ENCODE data around the gene MNT. TPM values are rescaled to one million over a fixed set of nuclear protein-coding genes. Genes with fewer than 3 reads are reported as not detected.

Gene MNT
- total and polyA plus RNA-seq, 2 experiments from 2014 or later, result 5.7 to 6.4 TPM

DNA sequence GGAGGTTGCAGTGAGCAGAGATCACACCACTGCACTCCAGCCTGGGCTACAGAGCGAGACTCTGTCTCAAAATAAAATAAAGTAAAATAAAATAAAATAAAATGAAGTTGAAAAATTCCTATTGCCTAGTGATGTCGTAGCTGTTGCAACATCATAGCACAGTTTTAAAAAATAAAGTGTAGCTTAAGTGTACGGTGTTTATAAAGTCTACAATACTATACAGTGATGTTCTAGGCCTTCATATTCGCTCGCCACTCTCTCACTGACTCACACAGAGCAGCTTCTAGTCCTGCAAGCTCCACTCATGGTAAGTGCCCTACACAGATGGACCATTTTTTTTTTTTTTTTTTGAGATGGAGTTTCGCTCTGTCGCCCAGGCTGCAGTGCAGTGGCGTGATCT, 43.5 kb upstream of the MNT start:
- no peaks in the 10 kb centered on the region for H3K9me2 ChIP-seq (ENCODE audit: insufficient read depth)
- H3K4me2 ChIP-seq, result no peak overlapping the region
- H3F3A ChIP-seq (replicated peaks; ENCODE audit: low read depth), result no peaks in the 10 kb centered on the region
- DNase-seq (ENCODE audit: low spot score) (no peak), ATAC-seq (no peak)
- Mint-ChIP-seq H3K27me3 (ENCODE audit: insufficient read depth, low read depth, poor library complexity) (peaks cover 2% of the 10 kb centered on the region), H3K27ac (no peak overlapping the region), H3K36me3 (ENCODE audit: low read depth) (peaks cover 46% of the 10 kb centered on the region), H3K4me1 (no peaks in the 10 kb centered on the region), H3K9me3 (peaks cover 14% of the 10 kb centered on the region), H3K4me3 (no peak overlapping the region)
- no peak for TF ChIP-seq STAT1 (IDR thresholded peaks at IDR 0.05; ENCODE audit: unreplicated experiment)
- no peak for TF ChIP-seq POLR2AphosphoS5 (IDR thresholded peaks at IDR 0.05; ENCODE audit: low read depth)
- no peak for TF ChIP-seq ZNF331 (CRISPR knock-in tag; IDR thresholded peaks at IDR 0.05; ENCODE audit: low read depth)
- TF ChIP-seq NANOG (IDR thresholded peaks at IDR 0.05; ENCODE audit: borderline replicate concordance), result no peak
- TF ChIP-seq EZH2phosphoT487 (IDR thresholded peaks at IDR 0.05; ENCODE audit: unreplicated experiment), result no peak
- no peak for TF ChIP-seq ZNF114 (CRISPR knock-in tag; IDR thresholded peaks at IDR 0.05)
- TF ChIP-seq, protein P1, sequence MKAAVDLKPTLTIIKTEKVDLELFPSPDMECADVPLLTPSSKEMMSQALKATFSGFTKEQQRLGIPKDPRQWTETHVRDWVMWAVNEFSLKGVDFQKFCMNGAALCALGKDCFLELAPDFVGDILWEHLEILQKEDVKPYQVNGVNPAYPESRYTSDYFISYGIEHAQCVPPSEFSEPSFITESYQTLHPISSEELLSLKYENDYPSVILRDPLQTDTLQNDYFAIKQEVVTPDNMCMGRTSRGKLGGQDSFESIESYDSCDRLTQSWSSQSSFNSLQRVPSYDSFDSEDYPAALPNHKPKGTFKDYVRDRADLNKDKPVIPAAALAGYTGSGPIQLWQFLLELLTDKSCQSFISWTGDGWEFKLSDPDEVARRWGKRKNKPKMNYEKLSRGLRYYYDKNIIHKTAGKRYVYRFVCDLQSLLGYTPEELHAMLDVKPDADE (IDR thresholded peaks at IDR 0.05), result no peak
- TF ChIP-seq JUNB (IDR thresholded peaks at IDR 0.05; ENCODE audit: unreplicated experiment), result no peak
- TF ChIP-seq, protein P2, sequence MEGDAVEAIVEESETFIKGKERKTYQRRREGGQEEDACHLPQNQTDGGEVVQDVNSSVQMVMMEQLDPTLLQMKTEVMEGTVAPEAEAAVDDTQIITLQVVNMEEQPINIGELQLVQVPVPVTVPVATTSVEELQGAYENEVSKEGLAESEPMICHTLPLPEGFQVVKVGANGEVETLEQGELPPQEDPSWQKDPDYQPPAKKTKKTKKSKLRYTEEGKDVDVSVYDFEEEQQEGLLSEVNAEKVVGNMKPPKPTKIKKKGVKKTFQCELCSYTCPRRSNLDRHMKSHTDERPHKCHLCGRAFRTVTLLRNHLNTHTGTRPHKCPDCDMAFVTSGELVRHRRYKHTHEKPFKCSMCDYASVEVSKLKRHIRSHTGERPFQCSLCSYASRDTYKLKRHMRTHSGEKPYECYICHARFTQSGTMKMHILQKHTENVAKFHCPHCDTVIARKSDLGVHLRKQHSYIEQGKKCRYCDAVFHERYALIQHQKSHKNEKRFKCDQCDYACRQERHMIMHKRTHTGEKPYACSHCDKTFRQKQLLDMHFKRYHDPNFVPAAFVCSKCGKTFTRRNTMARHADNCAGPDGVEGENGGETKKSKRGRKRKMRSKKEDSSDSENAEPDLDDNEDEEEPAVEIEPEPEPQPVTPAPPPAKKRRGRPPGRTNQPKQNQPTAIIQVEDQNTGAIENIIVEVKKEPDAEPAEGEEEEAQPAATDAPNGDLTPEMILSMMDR (conservative IDR thresholded peaks at IDR 0.05; ENCODE audit: low read depth in 2 of 2), result no peak
- no peak for TF ChIP-seq EZH2 (IDR thresholded peaks at IDR 0.05; ENCODE audit: low read depth, unreplicated experiment)
- TF ChIP-seq, protein P3, sequence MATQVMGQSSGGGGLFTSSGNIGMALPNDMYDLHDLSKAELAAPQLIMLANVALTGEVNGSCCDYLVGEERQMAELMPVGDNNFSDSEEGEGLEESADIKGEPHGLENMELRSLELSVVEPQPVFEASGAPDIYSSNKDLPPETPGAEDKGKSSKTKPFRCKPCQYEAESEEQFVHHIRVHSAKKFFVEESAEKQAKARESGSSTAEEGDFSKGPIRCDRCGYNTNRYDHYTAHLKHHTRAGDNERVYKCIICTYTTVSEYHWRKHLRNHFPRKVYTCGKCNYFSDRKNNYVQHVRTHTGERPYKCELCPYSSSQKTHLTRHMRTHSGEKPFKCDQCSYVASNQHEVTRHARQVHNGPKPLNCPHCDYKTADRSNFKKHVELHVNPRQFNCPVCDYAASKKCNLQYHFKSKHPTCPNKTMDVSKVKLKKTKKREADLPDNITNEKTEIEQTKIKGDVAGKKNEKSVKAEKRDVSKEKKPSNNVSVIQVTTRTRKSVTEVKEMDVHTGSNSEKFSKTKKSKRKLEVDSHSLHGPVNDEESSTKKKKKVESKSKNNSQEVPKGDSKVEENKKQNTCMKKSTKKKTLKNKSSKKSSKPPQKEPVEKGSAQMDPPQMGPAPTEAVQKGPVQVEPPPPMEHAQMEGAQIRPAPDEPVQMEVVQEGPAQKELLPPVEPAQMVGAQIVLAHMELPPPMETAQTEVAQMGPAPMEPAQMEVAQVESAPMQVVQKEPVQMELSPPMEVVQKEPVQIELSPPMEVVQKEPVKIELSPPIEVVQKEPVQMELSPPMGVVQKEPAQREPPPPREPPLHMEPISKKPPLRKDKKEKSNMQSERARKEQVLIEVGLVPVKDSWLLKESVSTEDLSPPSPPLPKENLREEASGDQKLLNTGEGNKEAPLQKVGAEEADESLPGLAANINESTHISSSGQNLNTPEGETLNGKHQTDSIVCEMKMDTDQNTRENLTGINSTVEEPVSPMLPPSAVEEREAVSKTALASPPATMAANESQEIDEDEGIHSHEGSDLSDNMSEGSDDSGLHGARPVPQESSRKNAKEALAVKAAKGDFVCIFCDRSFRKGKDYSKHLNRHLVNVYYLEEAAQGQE (IDR thresholded peaks at IDR 0.05; ENCODE audit: unreplicated experiment), result no peak
- TF ChIP-seq CREB1 (CRISPR knock-in tag; IDR thresholded peaks at IDR 0.05; ENCODE audit: low read depth), result no peak
- TF ChIP-seq, protein P4, sequence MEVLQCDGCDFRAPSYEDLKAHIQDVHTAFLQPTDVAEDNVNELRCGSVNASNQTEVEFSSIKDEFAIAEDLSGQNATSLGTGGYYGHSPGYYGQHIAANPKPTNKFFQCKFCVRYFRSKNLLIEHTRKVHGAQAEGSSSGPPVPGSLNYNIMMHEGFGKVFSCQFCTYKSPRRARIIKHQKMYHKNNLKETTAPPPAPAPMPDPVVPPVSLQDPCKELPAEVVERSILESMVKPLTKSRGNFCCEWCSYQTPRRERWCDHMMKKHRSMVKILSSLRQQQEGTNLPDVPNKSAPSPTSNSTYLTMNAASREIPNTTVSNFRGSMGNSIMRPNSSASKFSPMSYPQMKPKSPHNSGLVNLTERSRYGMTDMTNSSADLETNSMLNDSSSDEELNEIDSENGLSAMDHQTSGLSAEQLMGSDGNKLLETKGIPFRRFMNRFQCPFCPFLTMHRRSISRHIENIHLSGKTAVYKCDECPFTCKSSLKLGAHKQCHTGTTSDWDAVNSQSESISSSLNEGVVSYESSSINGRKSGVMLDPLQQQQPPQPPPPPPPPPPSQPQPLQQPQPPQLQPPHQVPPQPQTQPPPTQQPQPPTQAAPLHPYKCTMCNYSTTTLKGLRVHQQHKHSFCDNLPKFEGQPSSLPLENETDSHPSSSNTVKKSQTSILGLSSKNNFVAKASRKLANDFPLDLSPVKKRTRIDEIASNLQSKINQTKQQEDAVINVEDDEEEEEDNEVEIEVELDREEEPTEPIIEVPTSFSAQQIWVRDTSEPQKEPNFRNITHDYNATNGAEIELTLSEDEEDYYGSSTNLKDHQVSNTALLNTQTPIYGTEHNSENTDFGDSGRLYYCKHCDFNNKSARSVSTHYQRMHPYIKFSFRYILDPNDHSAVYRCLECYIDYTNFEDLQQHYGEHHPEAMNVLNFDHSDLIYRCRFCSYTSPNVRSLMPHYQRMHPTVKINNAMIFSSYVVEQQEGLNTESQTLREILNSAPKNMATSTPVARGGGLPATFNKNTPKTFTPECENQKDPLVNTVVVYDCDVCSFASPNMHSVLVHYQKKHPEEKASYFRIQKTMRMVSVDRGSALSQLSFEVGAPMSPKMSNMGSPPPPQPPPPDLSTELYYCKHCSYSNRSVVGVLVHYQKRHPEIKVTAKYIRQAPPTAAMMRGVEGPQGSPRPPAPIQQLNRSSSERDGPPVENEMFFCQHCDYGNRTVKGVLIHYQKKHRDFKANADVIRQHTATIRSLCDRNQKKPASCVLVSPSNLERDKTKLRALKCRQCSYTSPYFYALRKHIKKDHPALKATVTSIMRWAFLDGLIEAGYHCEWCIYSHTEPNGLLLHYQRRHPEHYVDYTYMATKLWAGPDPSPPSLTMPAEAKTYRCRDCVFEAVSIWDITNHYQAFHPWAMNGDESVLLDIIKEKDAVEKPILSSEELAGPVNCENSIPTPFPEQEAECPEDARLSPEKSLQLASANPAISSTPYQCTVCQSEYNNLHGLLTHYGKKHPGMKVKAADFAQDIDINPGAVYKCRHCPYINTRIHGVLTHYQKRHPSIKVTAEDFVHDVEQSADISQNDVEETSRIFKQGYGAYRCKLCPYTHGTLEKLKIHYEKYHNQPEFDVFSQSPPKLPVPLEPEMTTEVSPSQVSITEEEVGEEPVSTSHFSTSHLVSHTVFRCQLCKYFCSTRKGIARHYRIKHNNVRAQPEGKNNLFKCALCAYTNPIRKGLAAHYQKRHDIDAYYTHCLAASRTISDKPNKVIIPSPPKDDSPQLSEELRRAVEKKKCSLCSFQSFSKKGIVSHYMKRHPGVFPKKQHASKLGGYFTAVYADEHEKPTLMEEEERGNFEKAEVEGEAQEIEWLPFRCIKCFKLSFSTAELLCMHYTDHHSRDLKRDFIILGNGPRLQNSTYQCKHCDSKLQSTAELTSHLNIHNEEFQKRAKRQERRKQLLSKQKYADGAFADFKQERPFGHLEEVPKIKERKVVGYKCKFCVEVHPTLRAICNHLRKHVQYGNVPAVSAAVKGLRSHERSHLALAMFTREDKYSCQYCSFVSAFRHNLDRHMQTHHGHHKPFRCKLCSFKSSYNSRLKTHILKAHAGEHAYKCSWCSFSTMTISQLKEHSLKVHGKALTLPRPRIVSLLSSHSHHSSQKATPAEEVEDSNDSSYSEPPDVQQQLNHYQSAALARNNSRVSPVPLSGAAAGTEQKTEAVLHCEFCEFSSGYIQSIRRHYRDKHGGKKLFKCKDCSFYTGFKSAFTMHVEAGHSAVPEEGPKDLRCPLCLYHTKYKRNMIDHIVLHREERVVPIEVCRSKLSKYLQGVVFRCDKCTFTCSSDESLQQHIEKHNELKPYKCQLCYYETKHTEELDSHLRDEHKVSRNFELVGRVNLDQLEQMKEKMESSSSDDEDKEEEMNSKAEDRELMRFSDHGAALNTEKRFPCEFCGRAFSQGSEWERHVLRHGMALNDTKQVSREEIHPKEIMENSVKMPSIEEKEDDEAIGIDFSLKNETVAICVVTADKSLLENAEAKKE (CRISPR knock-in tag; IDR thresholded peaks at IDR 0.05), result no peak
- peaks cover 14% of the 10 kb centered on the region for H3K36me3 ChIP-seq (ENCODE audit: insufficient read depth)
- H2AFZ ChIP-seq, result no peak overlapping the region
- no peaks in the 10 kb centered on the region for H3K4me1 ChIP-seq (ENCODE audit: insufficient read depth)
- no peak overlapping the region for H3K4me3 ChIP-seq
- H4K20me1 ChIP-seq (replicated peaks; ENCODE audit: insufficient read depth), result 0 out of 2 replicates have a peak, but pooled peaks cover 5% of the 10 kb centered on the region
- H3K79me2 ChIP-seq (replicated peaks; ENCODE audit: insufficient read depth), result peaks cover 12% of the 10 kb centered on the region; the same call in 1 of the 2 replicates
- no peaks in the 10 kb centered on the region for H3K27me3 ChIP-seq (ENCODE audit: insufficient read depth)
- no peak overlapping the region for H3K27ac ChIP-seq (ENCODE audit: low read depth)
